ENCODE measurements around the gene ABCC11.

Gene ABCC11

GRCh38 chr16:48157302-48157701 lies 90.0 kb downstream of the ABCC11 start:
- Histone ChIP-seq H3K9ac (ENCODE audit: low read length) (no peak overlapping the region), H3K79me2 (ENCODE audit: insufficient read depth, low read length) (no peaks in the 10 kb centered on the region), H3K4me2 (ENCODE audit: low read depth, low read length, poor library complexity, severe bottlenecking) (no peak overlapping the region), H3K9me3 (ENCODE audit: insufficient read depth, low read length) (no peaks in the 10 kb centered on the region), H3K36me3 (ENCODE audit: low read length) (no peaks in the 10 kb centered on the region), H2AFZ (ENCODE audit: low read depth, low read length, severe bottlenecking) (no peak overlapping the region), H3K9me2 (replicated peaks; ENCODE audit: insufficient read depth, low read length) (no peaks in the 10 kb centered on the region), H3F3A (ENCODE audit: insufficient read depth) (no peaks in the 10 kb centered on the region), H4K20me1 (ENCODE audit: low read depth, low read length) (no peaks in the 10 kb centered on the region), H3K4me3 (ENCODE audit: insufficient read depth, low read length, poor library complexity, severe bottlenecking) (no peak overlapping the region), H3K27ac (ENCODE audit: low read depth, low read length) (no peak overlapping the region), H3K27me3 (ENCODE audit: low read length) (no peaks in the 10 kb centered on the region)
- TF ChIP-seq CTCF (IDR thresholded peaks at IDR 0.05; ENCODE audit: insufficient read depth, low read length, poor library complexity, severe bottlenecking), result no peak
- no peak for TF ChIP-seq EZH2phosphoT487 (conservative IDR thresholded peaks at IDR 0.05; ENCODE audit: low read length)

- no peaks in the 10 kb centered on the region for H3K36me3 ChIP-seq (ENCODE audit: low read length)
- H3K4me2 ChIP-seq (ENCODE audit: low read depth, low read length, poor library complexity, severe bottlenecking), result no peak overlapping the region
- TF ChIP-seq CTCF (IDR thresholded peaks at IDR 0.05; ENCODE audit: insufficient read depth, low read length, poor library complexity, severe bottlenecking) (peak; percentile 88), EZH2phosphoT487 (conservative IDR thresholded peaks at IDR 0.05; ENCODE audit: low read length) (no peak)
- H3K9me2 ChIP-seq (replicated peaks; ENCODE audit: insufficient read depth, low read length), result no peaks in the 10 kb centered on the region
- no peak overlapping the region for H3K4me3 ChIP-seq (ENCODE audit: insufficient read depth, low read length, poor library complexity, severe bottlenecking)
- H3K27ac ChIP-seq (ENCODE audit: low read depth, low read length), result no peak overlapping the region
- H4K20me1 ChIP-seq (ENCODE audit: low read depth, low read length), result no peaks in the 10 kb centered on the region
- no peaks in the 10 kb centered on the region for H3K79me2 ChIP-seq (ENCODE audit: insufficient read depth, low read length)
- H3K9me3 ChIP-seq (ENCODE audit: insufficient read depth, low read length), result no peaks in the 10 kb centered on the region
- H3K9ac ChIP-seq (ENCODE audit: low read length), result no peak overlapping the region
- no peak overlapping the region for H2AFZ ChIP-seq (ENCODE audit: low read depth, low read length, severe bottlenecking)
- no peaks in the 10 kb centered on the region for H3F3A ChIP-seq (ENCODE audit: insufficient read depth)
- no peaks in the 10 kb centered on the region for H3K27me3 ChIP-seq (ENCODE audit: low read length)
Measured at GRCh38 chr16:48156790-48157209, 90.5 kb downstream of the ABCC11 start.

GRCh38 chr16:48155926-48156789 lies 91.2 kb downstream of the ABCC11 start, which contains the start of gene ABCC12:
Gene ABCC12, minus strand, starts transcription at chr16:48155993. Its CDS starts 9,569 bp downstream, at chr16:48146424.
- Histone ChIP-seq H3K27me3 (ENCODE audit: low read length) (no peaks in the 10 kb centered on the region), H3K36me3 (ENCODE audit: low read length) (no peaks in the 10 kb centered on the region), H3K9me3 (ENCODE audit: insufficient read depth, low read length) (no peaks in the 10 kb centered on the region), H3K4me2 (ENCODE audit: low read depth, low read length, poor library complexity, severe bottlenecking) (no peak within 1 kb of the TSS), H3K27ac (ENCODE audit: low read depth, low read length) (no peak within 1 kb of the TSS), H3K4me3 (ENCODE audit: insufficient read depth, low read length, poor library complexity, severe bottlenecking) (no peak within 1 kb of the TSS), H3K79me2 (ENCODE audit: insufficient read depth, low read length) (no peaks in the 10 kb centered on the region), H2AFZ (ENCODE audit: low read depth, low read length, severe bottlenecking) (no peak within 1 kb of the TSS), H4K20me1 (ENCODE audit: low read depth, low read length) (no peaks in the 10 kb centered on the region), H3F3A (ENCODE audit: insufficient read depth) (no peaks in the 10 kb centered on the region), H3K9ac (ENCODE audit: low read length) (no peak within 1 kb of the TSS), H3K9me2 (replicated peaks; ENCODE audit: insufficient read depth, low read length) (no peaks in the 10 kb centered on the region)
- no peak for TF ChIP-seq EZH2phosphoT487 (conservative IDR thresholded peaks at IDR 0.05; ENCODE audit: low read length)
- no peak for TF ChIP-seq CTCF (IDR thresholded peaks at IDR 0.05; ENCODE audit: insufficient read depth, low read length, poor library complexity, severe bottlenecking)

Measured in SU-DHL-6 (cell line).